Measurements from ENCODE around the gene CLMN.

- TF ChIP-seq CTCF (IDR thresholded peaks at IDR 0.05; ENCODE audit: poor library complexity), result no peak
- TF ChIP-seq EZH2phosphoT487 (IDR thresholded peaks at IDR 0.05; ENCODE audit: low read depth, severe bottlenecking, unreplicated experiment), result no peak
Measured at GRCh38 chr14:95143808-95144620, 175.7 kb downstream of the CLMN start.
